Choroid plexus epithelial cell (primary cell): ENCODE measurements around the gene TRMT10C.
"Not testable (repeated sequence)": the region's sequence is repeated elsewhere in the genome, so short reads cannot be mapped to it uniquely, and the experiment has no call there.

Experiments
- DNase-seq: peaks from one replicate; pipeline ENCODE4 v3.0.0-alpha.2; 2010; ENCODE audit warnings: low read depth
- H3K4me3 ChIP-seq: 2 replicates; pipeline ENCODE4 v1.5.1; 2011; ENCODE audit warnings: low read depth, mild to moderate bottlenecking, control low read depth, low read length, moderate library complexity
- TF ChIP-seq, protein P1 (sequence below): conservative IDR thresholded peaks from 2 replicates; pipeline ENCODE4 v1.5.1; 2011; ENCODE audit warnings: low read depth, mild to moderate bottlenecking, control low read depth, inconsistent platforms, low read length, moderate library complexity

The TRMT10C gene

GRCh38 chr3:101532783-101533602 is 28.7 kb upstream of the TRMT10C start:
- DNase-seq, result no peak
- TF ChIP-seq, protein P1, sequence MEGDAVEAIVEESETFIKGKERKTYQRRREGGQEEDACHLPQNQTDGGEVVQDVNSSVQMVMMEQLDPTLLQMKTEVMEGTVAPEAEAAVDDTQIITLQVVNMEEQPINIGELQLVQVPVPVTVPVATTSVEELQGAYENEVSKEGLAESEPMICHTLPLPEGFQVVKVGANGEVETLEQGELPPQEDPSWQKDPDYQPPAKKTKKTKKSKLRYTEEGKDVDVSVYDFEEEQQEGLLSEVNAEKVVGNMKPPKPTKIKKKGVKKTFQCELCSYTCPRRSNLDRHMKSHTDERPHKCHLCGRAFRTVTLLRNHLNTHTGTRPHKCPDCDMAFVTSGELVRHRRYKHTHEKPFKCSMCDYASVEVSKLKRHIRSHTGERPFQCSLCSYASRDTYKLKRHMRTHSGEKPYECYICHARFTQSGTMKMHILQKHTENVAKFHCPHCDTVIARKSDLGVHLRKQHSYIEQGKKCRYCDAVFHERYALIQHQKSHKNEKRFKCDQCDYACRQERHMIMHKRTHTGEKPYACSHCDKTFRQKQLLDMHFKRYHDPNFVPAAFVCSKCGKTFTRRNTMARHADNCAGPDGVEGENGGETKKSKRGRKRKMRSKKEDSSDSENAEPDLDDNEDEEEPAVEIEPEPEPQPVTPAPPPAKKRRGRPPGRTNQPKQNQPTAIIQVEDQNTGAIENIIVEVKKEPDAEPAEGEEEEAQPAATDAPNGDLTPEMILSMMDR, result no peak
- no peak overlapping the region for H3K4me3 ChIP-seq

DNA sequence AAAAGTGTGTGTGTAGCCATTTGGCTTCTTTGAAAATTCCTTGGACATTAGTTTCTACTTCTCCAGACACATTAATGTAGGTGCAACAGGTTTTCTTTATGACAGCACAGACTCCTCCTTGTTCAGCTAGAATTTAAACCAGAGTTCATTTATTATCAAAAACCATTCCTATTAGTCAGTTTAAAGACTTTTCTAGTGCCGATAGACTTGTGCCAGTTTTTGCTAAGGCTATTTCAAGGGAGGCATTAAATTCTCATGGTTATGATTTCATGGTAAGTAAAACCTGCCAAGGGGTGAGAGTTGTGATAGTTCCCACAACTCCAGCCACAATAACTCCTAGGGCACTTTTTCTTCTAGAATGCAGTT is 28.1 kb upstream of the TRMT10C start:
- H3K4me3 ChIP-seq, result no peak overlapping the region
- DNase-seq, result no peak
- TF ChIP-seq, protein P1, result no peak

DNA sequence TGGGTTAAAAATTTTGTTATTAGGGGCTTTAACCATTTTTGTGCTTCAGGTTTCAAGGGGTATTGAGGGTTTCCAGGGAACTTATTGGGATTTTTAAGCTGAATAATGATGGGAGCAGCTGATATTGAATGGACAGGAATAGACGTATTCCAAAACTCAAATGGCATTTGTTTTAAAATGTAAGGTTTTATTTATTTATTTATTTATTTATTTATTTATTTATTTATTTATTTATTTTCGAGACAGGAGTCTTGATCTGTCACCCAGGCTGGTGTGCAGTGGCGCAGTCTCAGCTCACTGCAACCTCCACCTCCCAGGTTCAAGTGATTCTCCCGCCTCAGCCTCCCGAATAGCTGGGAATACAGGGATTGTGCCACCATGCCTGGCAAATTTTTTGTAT is 26.4 kb upstream of the TRMT10C start:
- DNase-seq, result no peak
- no peak overlapping the region for H3K4me3 ChIP-seq
- TF ChIP-seq, protein P1, result no peak

- H3K4me3 ChIP-seq, result no peak overlapping the region
These were observed 25.4 kb upstream of the TRMT10C start for GRCh38 chr3:101536266-101536665.

DNA sequence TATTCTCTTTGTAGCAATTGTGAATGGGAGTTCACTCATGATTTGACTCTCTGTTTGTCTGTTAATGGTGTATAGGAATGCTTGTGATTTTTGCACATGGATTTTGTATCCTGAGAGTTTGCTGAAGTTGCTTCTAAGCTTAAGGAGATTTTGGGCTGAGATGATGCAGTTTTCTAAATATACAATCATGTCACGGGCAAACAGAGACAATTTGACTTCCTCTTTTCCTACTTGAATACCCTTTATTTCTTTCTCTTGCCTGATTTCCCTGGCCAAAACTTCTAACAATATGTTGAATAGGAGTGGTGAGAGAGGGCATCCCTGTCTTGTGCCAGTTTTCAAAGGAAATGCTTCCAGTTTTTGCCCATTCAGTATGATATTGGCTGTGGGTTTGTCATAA is 24.7 kb upstream of the TRMT10C start:
- not testable (repeated sequence) for H3K4me3 ChIP-seq, DNase-seq

More at GRCh38 chr3:101536266-101536665, 25.4 kb upstream of the TRMT10C start:
- TF ChIP-seq, protein P1, result no peak
- DNase-seq, result no peak

GRCh38 chr3:101542957-101543356 is 18.7 kb upstream of the TRMT10C start:
- H3K4me3 ChIP-seq, result no peak overlapping the region
- DNase-seq, result no peak
- TF ChIP-seq, protein P1, result no peak

GRCh38 chr3:101544161-101544850 is 17.4 kb upstream of the TRMT10C start:
- TF ChIP-seq, protein P1, result peak; percentile 29
- DNase-seq, result peak; percentile 13
- H3K4me3 ChIP-seq, result no peak overlapping the region
